CD14-positive monocyte (primary cell): ENCODE results near the gene AFG1L. TPM values are rescaled to one million over a fixed set of nuclear protein-coding genes. Genes with fewer than 3 reads are reported as not detected.

ENCODE experiments used
- DNase-seq, 3 donors: peaks; one replicate each; pipeline ENCODE4 v3.0.0-alpha.2; 2011 to 2022
- H2AFZ ChIP-seq: 2 replicates; pipeline ENCODE4 v1.6.0; 2012; ENCODE audit warnings: mild to moderate bottlenecking, low read depth, low read length, inconsistent platforms; ENCODE audit not compliant: insufficient read depth, poor library complexity, severe bottlenecking
- H3K27ac ChIP-seq, 2 donors: 1 replicate in 1 of 2; 2 replicates in 1 of 2; pipeline ENCODE4 v1.5.1; 2012 to 2013; ENCODE audit warnings: low read length in 2 of 2, control low read depth in 1 of 2, inconsistent platforms in 1 of 2, low read depth in 1 of 2, mild to moderate bottlenecking in 1 of 2
- H3K27me3 ChIP-seq, 2 donors: one replicate each; pipeline versions ENCODE4 v1.6.0 to v1.6.1; 2011 to 2013; ENCODE audit warnings: low read length in 2 of 2; ENCODE audit not compliant: control insufficient read depth in 2 of 2, insufficient read depth in 2 of 2
- H3K36me3 ChIP-seq, 2 donors: replicated peaks in 1 of 2; 1 replicate in 1 of 2; 2 replicates in 1 of 2; pipeline versions ENCODE4 v1.5.1 to v1.6.1; 2012 to 2013; ENCODE audit warnings: low read length in 2 of 2, control low read depth in 1 of 2, inconsistent platforms in 1 of 2, mild to moderate bottlenecking in 1 of 2; ENCODE audit not compliant: insufficient read depth in 2 of 2, control insufficient read depth in 1 of 2
- H3K4me1 ChIP-seq, 2 donors: 1 replicate in 1 of 2; 2 replicates in 1 of 2; pipeline versions ENCODE4 v1.5.1 to v1.6.1; 2012 to 2013; ENCODE audit warnings: low read length in 2 of 2, control low read depth in 1 of 2, inconsistent platforms in 1 of 2, mild to moderate bottlenecking in 1 of 2, moderate library complexity in 1 of 2; ENCODE audit not compliant: insufficient read depth in 2 of 2, control insufficient read depth in 1 of 2
- H3K4me2 ChIP-seq: replicated peaks from 2 replicates; pipeline ENCODE3; 2012; ENCODE audit warnings: low read length, moderate library complexity, mild to moderate bottlenecking; ENCODE audit not compliant: poor library complexity, severe bottlenecking; ENCODE audit errors: extremely low read depth
- H3K4me3 ChIP-seq, 3 experiments: fragments of 200-600 bp in 1 of 3; sonication (generic) in 1 of 3; replicated peaks in 1 of 3; 1 replicate in 2 of 3; 2 replicates in 1 of 3; pipeline ENCODE4 v1.5.1; 2011 to 2013; ENCODE audit warnings: low read length in 3 of 3, mild to moderate bottlenecking in 3 of 3, control low read depth in 2 of 3, low read depth in 2 of 3, inconsistent platforms in 1 of 3, moderate library complexity in 1 of 3
- H3K79me2 ChIP-seq: 2 replicates; pipeline ENCODE4 v1.6.0; 2012; ENCODE audit warnings: mild to moderate bottlenecking, control low read depth, inconsistent platforms, low read length, moderate library complexity; ENCODE audit not compliant: insufficient read depth
- H3K9ac ChIP-seq: 2 replicates; pipeline ENCODE4 v1.6.0; 2017; ENCODE audit warnings: low read length, mild to moderate bottlenecking; ENCODE audit not compliant: insufficient read depth, poor library complexity, severe bottlenecking
- H3K9me3 ChIP-seq, 2 donors: replicated peaks in 1 of 2; 1 replicate in 1 of 2; 2 replicates in 1 of 2; pipeline versions ENCODE4 v1.5.1 to v1.6.1; 2012 to 2013; ENCODE audit warnings: low read length in 2 of 2, control low read depth in 1 of 2; ENCODE audit not compliant: control insufficient read depth in 1 of 2, insufficient read depth in 1 of 2
- H4K20me1 ChIP-seq: 2 replicates; pipeline ENCODE4 v1.6.0; 2012; ENCODE audit warnings: mild to moderate bottlenecking, low read length, control low read depth, moderate library complexity; ENCODE audit not compliant: insufficient read depth
- H3K27ac Mint-ChIP-seq, 7 donors: one replicate each; pipeline ENCODE4 v1.8.0; 2020; ENCODE audit warnings: mild to moderate bottlenecking in 7 of 7, mixed read lengths in 7 of 7, moderate library complexity in 6 of 7, inconsistent platforms in 2 of 7
- H3K27me3 Mint-ChIP-seq, 3 donors: one replicate each; pipeline ENCODE4 v1.8.0; 2021 to 2022; ENCODE audit warnings: low read depth in 3 of 3, mild to moderate bottlenecking in 3 of 3, mixed read lengths in 3 of 3, moderate library complexity in 3 of 3, inconsistent platforms in 1 of 3
- H3K36me3 Mint-ChIP-seq, 2 donors: one replicate each; pipeline ENCODE4 v1.8.0; 2020; ENCODE audit warnings: mixed read lengths in 2 of 2, inconsistent platforms in 1 of 2, mild to moderate bottlenecking in 1 of 2
- H3K4me1 Mint-ChIP-seq: one replicate; pipeline ENCODE4 v1.8.0; 2020; ENCODE audit warnings: mild to moderate bottlenecking, mixed read lengths
- H3K4me3 Mint-ChIP-seq, 2 donors: one replicate each; pipeline ENCODE4 v1.8.0; 2020; ENCODE audit warnings: mild to moderate bottlenecking in 2 of 2, mixed read lengths in 2 of 2, moderate library complexity in 1 of 2
- H3K9me3 Mint-ChIP-seq, 7 donors: one replicate each; pipeline ENCODE4 v1.8.0; 2020 to 2022; ENCODE audit warnings: mixed read lengths in 7 of 7, mild to moderate bottlenecking in 6 of 7, moderate library complexity in 6 of 7, inconsistent platforms in 2 of 7
- CTCF ChIP-seq: fragments of 200-600 bp; IDR thresholded peaks from one replicate; pipeline ENCODE4 v1.8.0; 2022; ENCODE audit warnings: antibody characterized with exemption, mild to moderate bottlenecking
- WGBS: methylation state at CpG from one replicate; pipeline ENCODE4 v1.1.5; 2013; ENCODE audit warnings: missing lambda C conversion rate; ENCODE audit not compliant: insufficient coverage; 5-methylcytosine and 5-hydroxymethylcytosine counted together
- intact Hi-C, 2 donors: fragments of 100-400 bp; cut with micrococcal nuclease; formaldehyde crosslinking; loops; one replicate each; pipeline versions ENCODE4 v1.15.0 to v1.15.1; 2023
- polyA plus RNA-seq, 3 donors: library from polyadenylated mRNA; depleted of rRNA in 1 of 3; unstranded in 2 of 3; stranded (reverse) in 1 of 3; fragments of 300-500 nt in 2 of 3; fragments of >200 nt in 1 of 3; fragmentation: Illumina TruSeq in 2 of 3; gene quantifications; 1 replicate in 2 of 3; 2 replicates in 1 of 3; pipeline ENCODE4 v1.2.3, GENCODE V29; 2012 to 2021

Gene AFG1L
- polyA plus RNA-seq, 3 donors, result 0.95 to 2.8 (median 2.7) TPM

DNA sequence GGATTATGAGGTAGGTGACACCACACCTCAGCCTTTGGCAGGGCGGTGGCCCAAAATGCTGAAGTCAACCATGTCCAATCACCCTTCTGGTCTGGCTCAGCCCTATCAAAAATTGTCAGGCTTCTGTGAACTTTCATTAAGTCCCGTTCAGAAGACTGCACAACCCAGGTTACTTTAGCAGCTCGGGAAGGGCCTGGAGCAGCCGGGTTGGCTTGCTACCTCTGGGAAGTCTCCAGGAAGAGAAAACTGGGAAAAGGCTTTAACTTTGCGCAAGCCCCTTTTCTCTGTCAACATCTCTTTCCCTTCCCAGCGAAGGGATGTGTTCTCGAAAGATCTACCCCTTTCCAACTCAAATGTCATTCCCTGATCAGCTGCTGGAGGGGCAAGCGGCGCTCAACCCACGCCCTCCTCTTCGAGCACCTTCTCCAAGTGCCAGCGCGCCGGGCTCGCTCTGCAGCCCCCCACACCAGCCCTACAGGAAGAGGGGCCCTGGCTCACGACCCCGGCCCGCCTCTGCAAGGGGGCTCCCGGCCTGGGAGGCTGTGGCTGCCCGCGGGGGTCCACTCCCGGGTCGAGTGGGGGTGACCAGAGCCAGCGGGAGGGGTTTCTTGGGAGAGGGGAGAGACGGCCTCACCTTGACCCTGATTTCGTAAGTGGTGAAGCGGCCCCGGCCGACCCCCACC is 34.6 kb upstream of the AFG1L start:
- H3K27me3 ChIP-seq, result no peaks in the 10 kb centered on the region
- peaks cover 57% of the 10 kb centered on the region for H3K79me2 ChIP-seq
- intact Hi-C loops, result loop anchor here in 1 of 2 donors (2.0 kb wide), 1 partner anchor 35 kb away; the partner anchor contains the start of gene AFG1L
- H3K4me3 ChIP-seq, result peak overlapping the region; percentile 94 to 98 (median 95)
- peaks cover 41% of the 10 kb centered on the region for H4K20me1 ChIP-seq
- no peak for TF ChIP-seq CTCF
- peaks cover 31% of the 10 kb centered on the region for H3K4me1 Mint-ChIP-seq
- peak overlapping the region; percentile 83 to 92 for H3K4me3 Mint-ChIP-seq
- H3K9ac ChIP-seq, result peak overlapping the region; percentile 92
- peak overlapping the region; percentile 93 to 98 for H3K27ac ChIP-seq
- H3K27me3 Mint-ChIP-seq, result peaks cover 0 to 3% (median 3%) of the 10 kb centered on the region in 3 donors
- peak overlapping the region; percentile 91 for H3K4me2 ChIP-seq
- peaks cover 2 to 8% of the 10 kb centered on the region in 2 donors for H3K36me3 ChIP-seq
- peak overlapping the region; percentile 93 for H2AFZ ChIP-seq
- peaks cover 26 to 35% of the 10 kb centered on the region in 2 donors for H3K4me1 ChIP-seq
- peak in 2 of 3 donors; percentile 15 to 28 for DNase-seq
- peak overlapping the region; percentile 87 to 97 (median 93) for H3K27ac Mint-ChIP-seq
- H3K9me3 ChIP-seq, result no peaks in the 10 kb centered on the region
- peaks cover 6 to 7% of the 10 kb centered on the region in 2 donors for H3K36me3 Mint-ChIP-seq
- no peaks in the 10 kb centered on the region for H3K9me3 Mint-ChIP-seq
- WGBS, result under 1% methylated on average over 29 of the region's 29 CpGs

DNA sequence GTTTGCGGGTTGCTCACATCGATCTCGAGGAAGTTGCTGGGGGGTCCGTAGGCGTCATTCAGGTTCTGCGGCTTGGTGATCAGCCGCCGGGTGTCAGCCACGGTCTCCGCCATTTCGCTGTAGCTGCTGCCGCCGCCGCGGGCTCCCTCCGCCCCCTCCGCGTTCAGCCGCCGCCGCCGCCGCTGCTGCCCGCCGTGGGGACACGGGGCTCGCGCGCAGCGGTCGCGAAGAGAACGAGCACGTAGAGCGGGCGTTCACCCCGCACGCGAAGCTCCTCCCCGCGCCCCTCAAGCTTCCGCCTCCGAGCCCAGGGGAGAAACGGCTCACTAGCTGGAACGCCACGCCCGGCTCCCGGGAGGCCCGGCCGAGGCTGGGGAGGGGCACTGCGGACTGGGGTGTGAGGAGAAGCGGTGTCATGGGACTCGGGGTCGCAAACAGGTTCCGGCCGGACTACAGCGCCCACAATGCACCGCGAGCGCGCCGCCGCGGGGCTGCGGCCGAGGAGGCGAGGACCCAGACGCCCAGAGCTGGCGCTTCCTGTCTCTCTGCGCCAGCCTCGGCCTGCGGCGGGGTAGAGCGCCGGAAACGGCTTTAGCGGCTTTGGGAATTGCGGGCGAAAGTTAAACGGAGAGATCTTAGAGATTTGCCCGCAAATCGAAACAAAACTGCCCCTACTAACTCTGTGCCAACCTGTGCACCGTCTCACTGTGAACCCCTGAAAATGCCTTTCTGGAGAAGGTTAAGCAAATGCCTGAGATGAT is 33.9 kb upstream of the AFG1L start, which contains the start of gene SNX3:
SNX3 (minus strand) TSS at position 232 of the 761 bp plus-strand sequence; CDS start at position 113, 119 bp downstream.
- TF ChIP-seq CTCF, result no peak
- peak; percentile 93 to 97 (median 95) for DNase-seq
- Histone ChIP-seq H3K36me3 (peaks cover 2 to 8% of the 10 kb centered on the region in 2 donors), H4K20me1 (peaks cover 34% of the 10 kb centered on the region), H3K79me2 (peaks cover 50% of the 10 kb centered on the region), H3K4me3 (peak within 1 kb of the TSS; percentile 94 to 98 (median 95)), H3K27ac (peak within 1 kb of the TSS; percentile 93 to 98), H3K4me1 (peaks cover 24 to 28% of the 10 kb centered on the region in 2 donors), H3K9ac (peak within 1 kb of the TSS; percentile 92), H3K4me2 (peak within 1 kb of the TSS; percentile 91), H2AFZ (peak within 1 kb of the TSS; percentile 93), H3K27me3 (no peaks in the 10 kb centered on the region), H3K9me3 (no peaks in the 10 kb centered on the region)
- Mint-ChIP-seq H3K36me3 (peaks cover 6 to 7% of the 10 kb centered on the region in 2 donors), H3K27ac (peak within 1 kb of the TSS; percentile 89 to 97 (median 96)), H3K4me3 (peak within 1 kb of the TSS; percentile 83 to 96), H3K27me3 (peaks cover 0 to 3% (median 3%) of the 10 kb centered on the region in 3 donors), H3K4me1 (peaks cover 28% of the 10 kb centered on the region), H3K9me3 (no peaks in the 10 kb centered on the region)
- under 1% methylated on average over 78 of the region's 83 CpGs for WGBS
- intact Hi-C loops, result loop anchor here (1.0 to 2.0 kb wide), 2 partner anchors 33 to 34 kb away; partner anchors contain the start of gene AFG1L (in 1 of the 2)
